HG02981 (cell line): ENCODE data around the gene MLNR.

ENCODE experiments used
- ATAC-seq: cut with Tn5 transposase; IDR thresholded peaks from one replicate; pipeline ENCODE4 v1.9.1; 2021; ENCODE audit warnings: mild to moderate bottlenecking, moderate library complexity; ENCODE audit not compliant: unreplicated experiment

Gene MLNR

GRCh38 chr13:49220036-49220855, at the start of gene MLNR:
Gene MLNR, plus strand, starts transcription at chr13:49220338. Its CDS starts 0 bp downstream, at chr13:49220338.
- no peak for ATAC-seq

GRCh38 chr13:49171359-49171758, 48.8 kb upstream of the MLNR start:
- ATAC-seq = no peak

GRCh38 chr13:49183672-49184325, 36.3 kb upstream of the MLNR start:
- no peak for ATAC-seq

- ATAC-seq = no peak
Measured at GRCh38 chr13:49184621-49185020, 35.5 kb upstream of the MLNR start.

GRCh38 chr13:49185264-49185663, 34.9 kb upstream of the MLNR start:
- no peak for ATAC-seq

- no peak for ATAC-seq
Measured at GRCh38 chr13:49190901-49191300, 29.2 kb upstream of the MLNR start.

- ATAC-seq = no peak
Measured at GRCh38 chr13:49206641-49207040, 13.5 kb upstream of the MLNR start.

GRCh38 chr13:49208619-49209018, 11.5 kb upstream of the MLNR start:
- ATAC-seq = no peak

GRCh38 chr13:49210114-49210513, 10.0 kb upstream of the MLNR start:
- no peak for ATAC-seq

- ATAC-seq = no peak
Measured at GRCh38 chr13:49210669-49211068, 9.5 kb upstream of the MLNR start.

GRCh38 chr13:49213539-49213938, 6.6 kb upstream of the MLNR start:
- ATAC-seq = no peak

- ATAC-seq = no peak
Measured at GRCh38 chr13:49213997-49214916, 5.9 kb upstream of the MLNR start.

- no peak for ATAC-seq
Measured at GRCh38 chr13:49214917-49215376, 5.2 kb upstream of the MLNR start.

- ATAC-seq = no peak
Measured at GRCh38 chr13:49216334-49216733, 3.8 kb upstream of the MLNR start.

- ATAC-seq = no peak
Measured at GRCh38 chr13:49217962-49218492, 2.1 kb upstream of the MLNR start.

GRCh38 chr13:49218493-49219051, 1.6 kb upstream of the MLNR start:
- no peak for ATAC-seq

GRCh38 chr13:49219647-49220035, 497 bp upstream of the MLNR start:
- no peak for ATAC-seq

GRCh38 chr13:49220856-49221589, 885 bp downstream of the MLNR start:
- no peak for ATAC-seq

GRCh38 chr13:49221590-49221965, 1.4 kb downstream of the MLNR start:
- no peak for ATAC-seq
